IMR-90 (cell line): ENCODE results near the gene RERE. TPM values are rescaled to one million over a fixed set of nuclear protein-coding genes. Genes with fewer than 3 reads are reported as not detected.

ENCODE experiments used
- ATAC-seq: fragments of 200-7000 bp; cut with Tn5 transposase; 2 replicates; pipeline ENCODE4 v1.9.1; 2020; ENCODE audit warnings: low read depth, mild to moderate bottlenecking, moderate library complexity
- BruUV-seq: library from RNA; stranded (reverse); fragments of 400-500 nt; replicated peaks from 2 replicates; lab custom pipeline; 2021; lab: Mats Ljungman, UMichigan
- CTCF ChIA-PET: fragments of 300-600 bp; formaldehyde crosslinking; extraction: SDS; loops from one replicate; lab custom pipeline; 2021; ENCODE audit warnings: antibody characterized with exemption; lab: Yijun Ruan, JAX
- POLR2A ChIA-PET: fragments of 300-600 bp; sonication (Branson Sonifier 250); formaldehyde crosslinking; loops from one replicate; lab custom pipeline; 2022; ENCODE audit warnings: antibody characterized with exemption; ENCODE audit not compliant: unreplicated experiment; lab: Charles Lee
- DNase-seq: peaks from one replicate; pipeline ENCODE4 v3.0.0; 2013
- H2AFZ ChIP-seq: replicated peaks from 2 replicates; pipeline ENCODE3; 2013; ENCODE audit warnings: low read length, mild to moderate bottlenecking; ENCODE audit not compliant: poor library complexity
- H2AK5ac ChIP-seq: 2 replicates; pipeline ENCODE4 v1.6.1; 2013; ENCODE audit warnings: low read depth, low read length, inconsistent platforms
- H2AK9ac ChIP-seq: replicated peaks from 2 replicates; pipeline ENCODE3; 2013; ENCODE audit warnings: mild to moderate bottlenecking, low read depth, low read length, moderate library complexity; ENCODE audit not compliant: poor library complexity
- H2BK120ac ChIP-seq: 2 replicates; pipeline ENCODE4 v1.6.1; 2013; ENCODE audit warnings: low read depth, low read length, inconsistent platforms
- H2BK15ac ChIP-seq: 3 replicates; pipeline ENCODE4 v1.6.1; 2013; ENCODE audit warnings: low read depth, low read length, inconsistent platforms
- H2BK20ac ChIP-seq: 2 replicates; pipeline ENCODE4 v1.6.1; 2013; ENCODE audit warnings: low read depth, mild to moderate bottlenecking, inconsistent platforms, low read length, moderate library complexity
- H2BK5ac ChIP-seq: 2 replicates; pipeline ENCODE4 v1.6.1; 2013; ENCODE audit warnings: mild to moderate bottlenecking, low read depth, low read length, inconsistent platforms; ENCODE audit not compliant: poor library complexity, severe bottlenecking
- H3K14ac ChIP-seq: replicated peaks from 2 replicates; pipeline ENCODE4 v1.6.1; 2013; ENCODE audit warnings: low read depth, low read length, inconsistent platforms
- H3K18ac ChIP-seq: 2 replicates; pipeline ENCODE4 v1.6.1; 2013; ENCODE audit warnings: low read depth, low read length, control low read depth
- H3K23ac ChIP-seq: 2 replicates; pipeline ENCODE4 v1.6.1; 2013; ENCODE audit warnings: low read depth, low read length, inconsistent platforms
- H3K27ac ChIP-seq: 2 replicates; pipeline ENCODE4 v1.5.1; 2013; ENCODE audit warnings: mild to moderate bottlenecking, control low read depth, low read length; ENCODE audit not compliant: insufficient read depth
- H3K27me3 ChIP-seq: 2 replicates; pipeline ENCODE4 v1.6.1; 2013; ENCODE audit warnings: low read length; ENCODE audit not compliant: control insufficient read depth, insufficient read depth
- H3K36me3 ChIP-seq: 2 replicates; pipeline ENCODE4 v1.6.1; 2013; ENCODE audit warnings: low read length, mixed read lengths; ENCODE audit not compliant: control insufficient read depth, insufficient read depth
- H3K4ac ChIP-seq: 2 replicates; pipeline ENCODE4 v1.6.1; 2013; ENCODE audit warnings: low read depth, low read length, inconsistent platforms
- H3K4me1 ChIP-seq: 2 replicates; pipeline ENCODE4 v1.6.1; 2013; ENCODE audit warnings: low read length, mixed read lengths; ENCODE audit not compliant: control insufficient read depth, insufficient read depth
- H3K4me2 ChIP-seq: 2 replicates; pipeline ENCODE4 v1.6.1; 2013; ENCODE audit warnings: low read depth, mild to moderate bottlenecking, control low read depth, low read length, moderate library complexity
- H3K4me3 ChIP-seq: 2 replicates; pipeline ENCODE4 v1.5.1; 2013; ENCODE audit warnings: low read depth, mild to moderate bottlenecking, control low read depth, low read length, moderate library complexity; ENCODE audit not compliant: insufficient read depth
- H3K56ac ChIP-seq: 2 replicates; pipeline ENCODE4 v1.6.1; 2013; ENCODE audit warnings: low read length, inconsistent platforms; ENCODE audit not compliant: insufficient read depth; ENCODE audit errors: extremely low read depth
- H3K79me1 ChIP-seq, 2 experiments: 2 replicates each; pipeline ENCODE4 v1.6.1; 2013; ENCODE audit warnings: low read length in 2 of 2, inconsistent platforms in 1 of 2, low read depth in 1 of 2
- H3K9ac ChIP-seq: 2 replicates; pipeline ENCODE4 v1.6.1; 2013; ENCODE audit warnings: low read depth, low read length, control low read depth
- H3K9me1 ChIP-seq: 2 replicates; pipeline ENCODE4 v1.6.1; 2013; ENCODE audit warnings: low read length, inconsistent platforms; ENCODE audit not compliant: insufficient read depth
- H3K9me3 ChIP-seq: 2 replicates; pipeline ENCODE4 v1.6.1; 2013; ENCODE audit warnings: low read length; ENCODE audit not compliant: control insufficient read depth, insufficient read depth
- H4K20me1 ChIP-seq: 2 replicates; pipeline ENCODE4 v1.6.1; 2013; ENCODE audit warnings: low read length, inconsistent platforms; ENCODE audit not compliant: insufficient read depth
- H4K5ac ChIP-seq: 2 replicates; pipeline ENCODE4 v1.6.1; 2013; ENCODE audit warnings: mild to moderate bottlenecking, low read depth, low read length, control low read depth
- H4K8ac ChIP-seq, 2 experiments: 2 replicates each; pipeline ENCODE4 v1.6.1; 2013; ENCODE audit warnings: low read depth in 2 of 2, low read length in 2 of 2, control low read depth in 1 of 2, inconsistent platforms in 1 of 2
- H4K91ac ChIP-seq: 2 replicates; pipeline ENCODE4 v1.6.1; 2013; ENCODE audit warnings: low read depth, low read length, inconsistent platforms; ENCODE audit not compliant: insufficient read depth
- MXI1 ChIP-seq: IDR thresholded peaks from 2 replicates; pipeline ENCODE4 v1.6.1; 2012; ENCODE audit warnings: low read depth, mild to moderate bottlenecking, low read length, moderate library complexity, borderline replicate concordance
- WGBS, 2 experiments: methylation state at CpG; one replicate each; pipeline versions ENCODE4 v1.1.5 to v1.1.7; 2013; ENCODE audit warnings: missing lambda C conversion rate in 2 of 2; ENCODE audit not compliant: insufficient read length in 1 of 2; ENCODE audit errors: extremely low coverage in 2 of 2; 5-methylcytosine and 5-hydroxymethylcytosine counted together
- dilution Hi-C: fragments of 300-500 bp; cut with HindIII; formaldehyde crosslinking; loops from one replicate; pipeline ENCODE4 v1.14.3; 2018; ENCODE audit warnings: low sequenced_read_pairs; ENCODE audit not compliant: unreplicated experiment
- in situ Hi-C: fragments of 300-500 bp; cut with MboI; formaldehyde crosslinking; loops from 3 replicates; pipeline ENCODE4 v1.14.3; 2019; ENCODE audit warnings: low sequenced_read_pairs, inconsistent platforms, mixed read lengths
- intact Hi-C: fragments of 100-400 bp; cut with micrococcal nuclease; formaldehyde crosslinking; loops from 2 replicates; pipeline ENCODE4 v1.10.0; 2022
- polyA plus RNA-seq, 3 experiments: library from polyadenylated mRNA; depleted of rRNA; stranded (reverse); fragments of >200 nt; gene quantifications; 2 replicates each; pipeline ENCODE4 v1.2.3, GENCODE V29; 2012; ENCODE audit warnings: low replicate concordance in 1 of 3
- total RNA-seq: library from RNA; depleted of rRNA; stranded (reverse); fragments of >200 nt; gene quantifications from 2 replicates; pipeline ENCODE4 v1.2.3, GENCODE V29; 2012
- TF ChIP-seq, protein P1 (sequence below): fragments of 150-350 bp; IDR thresholded peaks from 2 replicates; pipeline ENCODE4 v1.6.1; 2016; ENCODE audit warnings: low read depth, mild to moderate bottlenecking, low read length, moderate library complexity, borderline replicate concordance

The RERE gene
- total and polyA plus RNA-seq, 2 of the 4 experiments (the other 2 are of a cell fraction), result 11.5 to 25.1 TPM

DNA sequence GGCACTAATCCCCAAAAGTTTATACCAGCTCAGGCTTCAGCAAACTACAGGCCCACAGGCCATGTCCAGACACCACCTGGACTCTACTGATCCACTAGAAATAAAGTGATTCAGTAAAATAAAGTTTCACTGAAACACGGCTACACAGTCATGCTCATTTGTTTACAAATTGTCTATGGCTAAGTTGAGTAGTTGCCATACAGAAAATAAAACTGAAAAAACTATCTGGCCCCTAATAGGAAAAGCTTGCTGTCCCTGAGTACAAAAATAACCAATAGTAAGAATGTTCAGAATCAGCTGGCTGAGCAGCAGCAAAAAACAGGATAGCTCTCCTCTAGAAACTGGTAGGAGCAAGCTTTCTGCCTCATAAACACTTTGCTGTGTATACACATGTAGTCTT is 221.5 kb downstream of the RERE start:
- H3K18ac ChIP-seq, result no peak overlapping the region
- ChIA-PET POLR2A (interaction anchor here (0.6 kb wide), 1 partner anchor 198 kb away, joined by 3 read pairs; no protein-coding TSS in a partner anchor), CTCF (interaction anchor here (1.0 to 1.5 kb wide), 3 partner anchors 12 to 25 kb away, joined by 5 read pairs; no protein-coding TSS in a partner anchor)
- H4K5ac ChIP-seq, result no peak overlapping the region
- no peak overlapping the region for H2AK5ac ChIP-seq
- BruUV-seq, result no TSS peak
- no CpG with 5 or more reads among the region's 1 CpG for WGBS, 2 experiments
- peak overlapping the region; percentile 61; the same call in 1 of the 2 replicates for H3K14ac ChIP-seq
- H2AFZ ChIP-seq, result no peak overlapping the region
- H2BK120ac ChIP-seq, result no peak overlapping the region
- peaks cover 13% of the 10 kb centered on the region for H3K9me1 ChIP-seq
- peak overlapping the region; percentile 19 for H3K4me2 ChIP-seq
- H3K9ac ChIP-seq, result 0 out of 2 replicates have a peak overlapping the region, but pooled peaks have one; percentile 19
- H3K27ac ChIP-seq, result no peak overlapping the region; the same call in 1 of the 2 replicates
- no peak overlapping the region for H3K4me3 ChIP-seq
- no peak overlapping the region for H2BK15ac ChIP-seq
- intact Hi-C loops (no loop called here), dilution Hi-C loops (no loop called here), in situ Hi-C loops (no loop called here)
- H4K91ac ChIP-seq, result no peak overlapping the region
- peak overlapping the region; percentile 40 for H2BK5ac ChIP-seq
- DNase-seq (peak; percentile 84), ATAC-seq (peak; percentile 61)
- H4K8ac ChIP-seq, result no peak overlapping the region
- peaks cover 49% of the 10 kb centered on the region for H4K20me1 ChIP-seq
- no peaks in the 10 kb centered on the region for H3K27me3 ChIP-seq
- peaks cover 25% of the 10 kb centered on the region for H3K4me1 ChIP-seq
- peaks cover 28 to 80% of the 10 kb centered on the region in 2 experiments for H3K79me1 ChIP-seq
- H2BK20ac ChIP-seq, result no peak overlapping the region
- H3K23ac ChIP-seq, result no peak overlapping the region
- H3K9me3 ChIP-seq, result no peaks in the 10 kb centered on the region
- H3K56ac ChIP-seq, result no peak overlapping the region
- no peak overlapping the region for H2AK9ac ChIP-seq
- no peaks in the 10 kb centered on the region for H3K36me3 ChIP-seq
- no peak overlapping the region for H3K4ac ChIP-seq
- 0 out of 2 replicates have a peak, but pooled peaks have one; percentile 20 for TF ChIP-seq MXI1
- TF ChIP-seq, protein P1, sequence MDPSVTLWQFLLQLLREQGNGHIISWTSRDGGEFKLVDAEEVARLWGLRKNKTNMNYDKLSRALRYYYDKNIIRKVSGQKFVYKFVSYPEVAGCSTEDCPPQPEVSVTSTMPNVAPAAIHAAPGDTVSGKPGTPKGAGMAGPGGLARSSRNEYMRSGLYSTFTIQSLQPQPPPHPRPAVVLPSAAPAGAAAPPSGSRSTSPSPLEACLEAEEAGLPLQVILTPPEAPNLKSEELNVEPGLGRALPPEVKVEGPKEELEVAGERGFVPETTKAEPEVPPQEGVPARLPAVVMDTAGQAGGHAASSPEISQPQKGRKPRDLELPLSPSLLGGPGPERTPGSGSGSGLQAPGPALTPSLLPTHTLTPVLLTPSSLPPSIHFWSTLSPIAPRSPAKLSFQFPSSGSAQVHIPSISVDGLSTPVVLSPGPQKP, result no peak
